Brain microvascular endothelial cell (primary cell): ENCODE data around the gene MADD.

Source experiments
- DNase-seq: peaks from one replicate; pipeline ENCODE4 v3.0.0-alpha.2; 2020
- H3K27ac ChIP-seq: fragments of 250-450 bp; sonication (Bioruptor Pico); 2 replicates; pipeline ENCODE4 v1.5.1; 2020; ENCODE audit warnings: mild to moderate bottlenecking, moderate library complexity
- H3K27me3 ChIP-seq: fragments of 250-450 bp; sonication (Bioruptor Pico); replicated peaks from 2 replicates; pipeline ENCODE4 v1.5.1; 2020; ENCODE audit warnings: mild to moderate bottlenecking
- H3K36me3 ChIP-seq: fragments of 250-450 bp; sonication (Bioruptor Pico); replicated peaks from 2 replicates; pipeline ENCODE4 v1.5.1; 2020; ENCODE audit warnings: mild to moderate bottlenecking
- H3K4me3 ChIP-seq: 2 replicates; pipeline ENCODE4 v1.5.1; 2011; ENCODE audit warnings: low read depth, mild to moderate bottlenecking, control low read depth, low read length, moderate library complexity
- in situ Hi-C: cut with HindIII; loops from 2 replicates; pipeline ENCODE4 v1.10.0; 2017; ENCODE audit warnings: low sequenced_read_pairs, low pct_ligation_motif_present
- TF ChIP-seq, protein P1 (sequence below): IDR thresholded peaks from 2 replicates; pipeline ENCODE4 v1.5.1; 2011; ENCODE audit warnings: low read depth, mild to moderate bottlenecking, moderate library complexity, low read length, control low read depth, inconsistent platforms; ENCODE audit errors: missing control alignments

MADD gene

DNA sequence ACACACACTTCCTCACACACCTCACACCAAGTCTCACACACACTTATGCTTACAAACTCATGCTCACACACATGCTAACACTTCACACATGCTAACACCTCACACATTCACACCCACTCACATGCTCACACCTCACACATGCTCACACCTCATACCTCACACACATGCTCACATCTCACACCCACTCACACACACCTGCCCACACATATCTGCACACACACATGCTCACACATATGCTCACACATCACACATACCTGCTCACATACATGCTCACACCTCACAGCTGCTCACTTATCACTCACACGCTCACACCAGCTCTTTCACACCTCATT, 87.0 kb downstream of the MADD start:
- Histone ChIP-seq H3K4me3 (no peak overlapping the region), H3K36me3 (no peaks in the 10 kb centered on the region), H3K27ac (no peak overlapping the region), H3K27me3 (no peaks in the 10 kb centered on the region)
- TF ChIP-seq, protein P1, sequence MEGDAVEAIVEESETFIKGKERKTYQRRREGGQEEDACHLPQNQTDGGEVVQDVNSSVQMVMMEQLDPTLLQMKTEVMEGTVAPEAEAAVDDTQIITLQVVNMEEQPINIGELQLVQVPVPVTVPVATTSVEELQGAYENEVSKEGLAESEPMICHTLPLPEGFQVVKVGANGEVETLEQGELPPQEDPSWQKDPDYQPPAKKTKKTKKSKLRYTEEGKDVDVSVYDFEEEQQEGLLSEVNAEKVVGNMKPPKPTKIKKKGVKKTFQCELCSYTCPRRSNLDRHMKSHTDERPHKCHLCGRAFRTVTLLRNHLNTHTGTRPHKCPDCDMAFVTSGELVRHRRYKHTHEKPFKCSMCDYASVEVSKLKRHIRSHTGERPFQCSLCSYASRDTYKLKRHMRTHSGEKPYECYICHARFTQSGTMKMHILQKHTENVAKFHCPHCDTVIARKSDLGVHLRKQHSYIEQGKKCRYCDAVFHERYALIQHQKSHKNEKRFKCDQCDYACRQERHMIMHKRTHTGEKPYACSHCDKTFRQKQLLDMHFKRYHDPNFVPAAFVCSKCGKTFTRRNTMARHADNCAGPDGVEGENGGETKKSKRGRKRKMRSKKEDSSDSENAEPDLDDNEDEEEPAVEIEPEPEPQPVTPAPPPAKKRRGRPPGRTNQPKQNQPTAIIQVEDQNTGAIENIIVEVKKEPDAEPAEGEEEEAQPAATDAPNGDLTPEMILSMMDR: no peak
- DNase-seq: no peak
- in situ Hi-C loops: no loop called here

DNA sequence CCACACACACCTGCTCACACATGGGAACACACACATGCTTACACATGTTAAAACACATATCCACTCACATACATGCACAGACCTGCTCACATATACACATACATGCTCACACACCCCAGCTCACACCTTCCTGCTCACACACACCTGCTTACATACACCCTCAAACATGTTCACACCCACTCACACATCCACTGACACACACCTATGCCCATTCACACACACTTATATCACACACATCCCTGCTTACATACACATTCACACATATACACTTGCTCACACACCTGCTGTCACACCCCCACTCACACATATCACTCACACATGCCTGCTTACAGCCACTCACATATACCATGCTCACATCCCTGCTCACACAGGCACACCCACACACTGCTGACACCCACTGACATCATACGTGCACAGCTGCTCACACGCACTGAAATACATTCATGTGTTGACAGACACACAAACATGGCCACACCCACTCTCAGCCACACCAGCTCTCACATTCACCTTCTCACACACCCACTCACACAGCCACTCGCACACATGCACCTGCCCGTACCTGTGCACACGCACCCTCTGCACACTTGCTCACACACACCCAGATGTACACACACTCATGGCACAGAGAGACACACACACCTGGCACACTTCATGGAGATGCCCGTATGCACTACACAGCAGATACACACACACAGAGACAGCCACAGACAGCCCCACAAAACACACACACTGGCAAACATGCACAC, 88.2 kb downstream of the MADD start:
- TF ChIP-seq, protein P1: no peak
- H3K27ac ChIP-seq: no peak overlapping the region
- H3K36me3 ChIP-seq: no peaks in the 10 kb centered on the region
- in situ Hi-C loops: no loop called here
- no peak for DNase-seq
- no peaks in the 10 kb centered on the region for H3K27me3 ChIP-seq
- H3K4me3 ChIP-seq: no peak overlapping the region

DNA sequence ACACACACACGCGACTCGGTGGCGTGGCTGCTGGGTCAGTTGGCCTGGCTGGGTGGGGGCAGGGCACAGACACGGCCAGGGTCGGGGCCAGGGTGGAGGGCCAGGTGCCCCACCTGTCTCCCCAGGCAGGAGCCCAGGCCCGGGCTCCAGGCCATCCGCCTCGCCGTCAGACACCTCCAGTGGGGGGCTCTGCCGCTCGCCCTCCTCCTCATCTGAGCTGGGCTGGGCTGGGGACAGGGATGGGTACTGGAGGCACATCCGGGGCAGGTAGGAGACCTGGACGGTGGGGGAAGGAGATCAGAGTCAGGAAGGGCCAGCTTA, 88.8 kb downstream of the MADD start:
- no peak overlapping the region for H3K4me3 ChIP-seq
- DNase-seq: no peak
- TF ChIP-seq, protein P1: no peak
- in situ Hi-C loops: no loop called here
- H3K36me3 ChIP-seq: no peaks in the 10 kb centered on the region
- no peaks in the 10 kb centered on the region for H3K27me3 ChIP-seq
- H3K27ac ChIP-seq: no peak overlapping the region

DNA sequence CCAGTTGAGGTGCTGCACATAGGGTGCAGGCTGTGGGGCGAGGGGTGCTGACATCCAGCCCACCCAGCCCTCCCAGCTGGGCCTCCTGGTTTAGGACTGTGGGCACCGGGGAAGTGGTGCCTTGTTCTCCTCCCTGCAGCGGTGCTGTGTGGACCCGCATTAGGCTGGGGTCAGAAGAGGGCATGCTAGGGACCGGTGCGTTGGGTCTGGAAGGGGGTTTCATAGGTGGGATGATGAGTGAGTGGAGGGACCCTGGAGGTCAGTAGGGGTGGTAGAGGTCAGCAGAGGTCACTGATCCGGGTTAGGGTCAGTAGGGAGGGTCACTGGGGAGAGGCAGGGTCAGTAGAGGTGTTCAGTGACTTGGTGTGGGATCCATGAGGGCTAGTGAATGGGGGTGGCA, 89.2 kb downstream of the MADD start:
- H3K36me3 ChIP-seq: no peaks in the 10 kb centered on the region
- no peaks in the 10 kb centered on the region for H3K27me3 ChIP-seq
- TF ChIP-seq, protein P1: no peak
- no peak for DNase-seq
- no peak overlapping the region for H3K27ac ChIP-seq
- no peak overlapping the region for H3K4me3 ChIP-seq
- in situ Hi-C loops: no loop called here

DNA sequence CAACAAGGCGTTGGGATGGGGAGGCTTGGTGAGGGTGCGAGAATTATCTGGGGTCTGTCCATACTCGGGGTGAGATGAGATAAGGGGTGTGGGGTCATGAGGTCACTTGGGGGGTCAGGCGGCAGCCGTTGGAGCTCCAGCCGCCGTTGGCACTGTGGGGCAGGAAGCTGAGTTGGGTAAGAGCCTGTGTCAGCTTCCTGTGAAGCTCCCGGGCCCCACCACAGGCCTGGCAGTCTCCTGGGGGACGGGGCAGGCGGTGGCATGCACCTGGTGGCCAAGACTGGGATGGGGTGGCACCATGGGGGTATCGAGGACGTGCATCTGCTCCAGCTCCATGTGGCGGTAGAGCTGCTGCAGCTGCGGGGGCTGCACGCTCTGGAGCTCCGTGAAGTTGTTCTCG, 89.7 kb downstream of the MADD start:
- no peak overlapping the region for H3K27ac ChIP-seq
- TF ChIP-seq, protein P1: no peak
- no peaks in the 10 kb centered on the region for H3K36me3 ChIP-seq
- H3K27me3 ChIP-seq: no peaks in the 10 kb centered on the region
- in situ Hi-C loops: no loop called here
- no peak for DNase-seq
- H3K4me3 ChIP-seq: no peak overlapping the region

DNA sequence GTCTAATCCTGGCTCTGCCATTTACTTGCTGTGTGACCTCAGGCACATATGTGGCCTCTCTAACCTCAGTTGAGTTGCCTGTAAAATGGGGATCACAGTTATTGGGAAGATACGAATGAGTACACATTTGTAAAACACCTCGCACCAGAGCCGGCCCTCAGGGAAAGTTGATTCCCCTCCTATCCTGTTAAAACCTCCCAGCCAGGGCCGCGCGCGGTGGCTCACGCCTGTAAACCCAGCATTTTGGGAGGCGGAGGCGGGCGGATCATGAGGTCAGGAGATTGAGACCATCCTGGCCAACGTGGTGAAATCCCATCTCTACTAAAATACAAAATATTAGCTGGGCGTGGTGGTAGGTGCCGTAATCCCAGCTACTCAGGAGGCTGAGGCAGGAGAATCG, 90.4 kb downstream of the MADD start:
- no peaks in the 10 kb centered on the region for H3K36me3 ChIP-seq
- DNase-seq: no peak
- TF ChIP-seq, protein P1: no peak
- no peak overlapping the region for H3K4me3 ChIP-seq
- no peak overlapping the region for H3K27ac ChIP-seq
- no peaks in the 10 kb centered on the region for H3K27me3 ChIP-seq
- in situ Hi-C loops: no loop called here
